ENCODE measurements around the gene DMRTA1.
A peak's percentile ranks its signal among the peaks of the same experiment; 100 is the strongest.
"Not testable (repeated sequence)": the region's sequence is repeated elsewhere in the genome, so short reads cannot be mapped to it uniquely, and the experiment has no call there.

DMRTA1 gene

DNA sequence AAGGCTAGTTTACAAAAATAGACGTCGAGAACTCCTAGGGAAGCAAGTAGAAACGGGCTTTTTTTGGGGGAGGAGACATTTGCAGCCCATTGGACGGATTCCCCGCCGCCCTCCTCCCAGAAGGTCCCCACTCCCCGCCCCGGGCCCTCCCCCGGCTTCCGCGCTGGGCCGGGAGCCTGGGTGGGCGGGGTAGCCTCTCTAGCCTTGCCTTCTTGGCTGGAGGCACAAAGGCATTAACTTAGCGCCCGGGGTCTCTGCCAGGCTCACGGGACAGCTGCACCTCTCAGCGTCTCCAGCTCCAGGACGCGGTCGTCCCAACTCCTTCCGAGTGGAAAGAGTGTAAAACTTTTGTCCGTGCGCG is at the start of gene DMRTA1:
TSS of gene DMRTA1 (plus strand) at position 236 of the 361 bp plus-strand sequence. CDS start 242 bp downstream, outside the sequence.
- DNase-seq = no peak

GRCh38 chr9:22401671-22402070 is 45.0 kb upstream of the DMRTA1 start:
- no peak for DNase-seq

- no peak for DNase-seq
Observed at GRCh38 chr9:22405869-22406659, 40.6 kb upstream of the DMRTA1 start.

- DNase-seq = no peak
Observed at GRCh38 chr9:22413884-22414283, 32.7 kb upstream of the DMRTA1 start.

GRCh38 chr9:22415941-22416691 is 30.5 kb upstream of the DMRTA1 start:
- DNase-seq = no peak

DNA sequence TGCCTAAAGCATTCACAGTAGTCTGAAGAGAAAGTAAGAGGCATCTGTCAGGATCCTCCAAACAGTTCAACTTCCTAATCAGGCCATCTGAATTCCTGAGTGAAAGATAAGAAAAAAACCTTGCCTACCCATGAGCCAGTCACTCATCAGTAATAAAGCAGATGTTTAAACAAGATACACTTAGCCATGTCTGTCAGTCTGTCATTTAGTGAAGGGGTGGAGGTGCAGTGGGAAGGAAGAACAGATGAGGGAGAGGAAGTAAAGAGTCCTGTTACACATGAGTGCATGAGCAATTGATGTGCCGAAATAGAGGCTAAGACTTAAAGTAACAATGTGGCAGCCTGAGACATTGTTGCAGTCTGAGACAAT is 29.9 kb upstream of the DMRTA1 start:
- DNase-seq = no peak

- DNase-seq = no peak
Observed at GRCh38 chr9:22423566-22423965, 23.1 kb upstream of the DMRTA1 start.

DNA sequence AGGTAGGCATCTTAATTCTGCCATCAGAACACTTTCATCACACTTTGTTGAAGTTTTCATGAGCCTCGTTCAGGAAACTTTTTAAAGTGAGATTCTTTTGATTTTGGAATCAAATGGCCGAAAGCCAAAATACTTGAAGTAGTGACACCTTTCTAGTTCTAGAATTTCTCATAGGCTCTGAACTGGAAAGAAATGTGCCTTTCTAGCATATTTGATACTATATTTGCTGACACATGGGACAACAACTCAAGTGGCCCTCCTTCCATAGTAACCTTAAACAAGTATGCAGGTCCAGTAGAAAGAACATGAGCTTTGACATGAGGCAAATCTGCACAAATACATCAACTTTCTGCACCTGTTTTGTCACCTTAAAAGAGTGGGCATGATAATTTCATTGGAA is 22.0 kb upstream of the DMRTA1 start:
- no peak for DNase-seq

DNA sequence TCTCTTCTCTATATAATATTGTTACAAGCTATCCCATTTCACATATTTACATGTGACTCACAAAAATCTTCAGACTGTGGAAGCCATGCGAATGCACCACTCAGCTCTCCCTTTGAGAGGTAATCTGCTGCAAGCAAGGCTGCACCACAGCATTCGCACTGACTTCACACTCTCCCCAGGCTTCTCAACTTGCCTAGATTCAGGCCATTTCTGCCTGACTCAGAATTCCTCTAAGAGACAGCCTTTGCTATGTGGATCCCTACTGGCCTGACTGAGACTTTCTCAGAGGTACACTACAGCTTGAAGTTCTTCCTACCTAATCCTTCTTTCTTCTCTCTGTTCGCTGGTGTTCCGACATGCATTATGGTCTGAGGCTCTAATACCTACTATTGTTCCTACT is 21.1 kb upstream of the DMRTA1 start:
- no peak for DNase-seq

DNA sequence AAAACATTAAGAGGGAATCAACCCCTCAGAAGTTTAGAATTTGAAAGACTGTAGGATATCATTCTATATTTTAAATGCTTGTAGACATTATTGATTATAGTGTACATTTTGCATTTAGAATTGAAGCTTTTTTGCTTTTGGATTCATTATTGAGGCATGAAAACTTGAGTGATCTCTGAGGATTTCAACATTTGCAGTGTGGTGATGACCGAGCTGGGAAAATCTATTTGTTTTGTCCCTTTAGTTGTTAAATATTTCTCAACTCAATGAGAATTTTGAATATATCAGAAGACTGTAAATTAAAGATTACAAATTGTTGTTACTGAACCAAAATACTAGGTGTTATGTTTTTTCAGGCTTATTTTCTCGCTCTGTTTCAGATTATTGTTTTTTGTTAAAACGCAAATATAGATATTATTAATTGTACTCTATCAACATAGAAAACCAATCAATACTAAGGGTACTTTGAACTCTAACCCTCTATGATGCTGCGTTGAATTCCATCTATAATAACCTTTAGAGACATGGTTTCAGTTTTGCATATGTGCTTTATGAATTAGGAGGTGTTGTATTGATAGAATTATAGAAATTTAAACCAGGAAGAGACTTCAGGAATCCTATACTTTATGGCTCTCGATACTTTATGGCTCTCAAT is 19.3 kb upstream of the DMRTA1 start:
- DNase-seq = no peak

- DNase-seq = no peak
Observed at GRCh38 chr9:22433691-22434090, 12.9 kb upstream of the DMRTA1 start.

DNA sequence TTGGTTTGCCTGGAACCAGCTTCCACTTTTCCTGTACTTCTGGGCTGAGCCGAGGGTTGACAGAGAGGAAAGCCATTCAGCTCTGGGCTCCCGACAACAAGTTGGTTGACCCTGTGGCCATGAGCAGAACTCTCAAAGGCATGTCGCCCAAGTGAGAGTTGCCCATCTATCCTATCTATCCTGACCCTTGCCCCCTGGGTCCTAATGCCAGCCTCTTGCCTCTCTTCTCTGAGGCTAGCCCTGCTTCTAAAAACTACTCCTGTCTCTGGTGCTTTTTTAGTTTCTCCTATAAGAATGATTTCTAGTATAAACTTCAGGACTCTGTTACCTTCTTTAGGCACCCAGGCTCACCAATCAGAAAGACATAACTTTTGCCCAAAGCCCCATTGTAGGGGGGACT is 11.4 kb upstream of the DMRTA1 start:
- not testable (repeated sequence) for DNase-seq

- DNase-seq = not testable (repeated sequence)
Observed at GRCh38 chr9:22437461-22438067, 9.1 kb upstream of the DMRTA1 start.

DNA sequence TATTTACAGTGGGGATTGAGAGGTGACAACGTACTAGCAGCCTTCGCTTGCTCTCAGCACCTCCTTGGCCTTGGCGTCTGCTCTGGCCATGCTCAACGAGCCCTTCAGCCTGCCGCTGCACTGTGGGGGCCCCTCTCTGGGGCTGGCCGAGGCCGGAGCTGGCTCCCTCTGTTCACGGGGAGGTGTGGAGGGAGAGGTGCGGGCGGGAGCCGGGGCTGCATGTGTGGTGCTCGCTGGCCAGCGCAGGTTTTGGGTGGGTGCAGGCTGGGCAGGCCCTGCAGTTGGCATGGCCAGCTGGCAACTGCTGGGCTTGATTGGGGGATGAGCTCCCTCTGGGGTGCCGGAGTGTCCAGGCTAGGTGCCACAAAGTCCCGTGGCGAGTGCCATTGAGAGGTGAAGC is 5.8 kb upstream of the DMRTA1 start:
- DNase-seq = no peak

- DNase-seq = no peak
Observed at GRCh38 chr9:22446950-22447617, 460 bp downstream of the DMRTA1 start.

DNA sequence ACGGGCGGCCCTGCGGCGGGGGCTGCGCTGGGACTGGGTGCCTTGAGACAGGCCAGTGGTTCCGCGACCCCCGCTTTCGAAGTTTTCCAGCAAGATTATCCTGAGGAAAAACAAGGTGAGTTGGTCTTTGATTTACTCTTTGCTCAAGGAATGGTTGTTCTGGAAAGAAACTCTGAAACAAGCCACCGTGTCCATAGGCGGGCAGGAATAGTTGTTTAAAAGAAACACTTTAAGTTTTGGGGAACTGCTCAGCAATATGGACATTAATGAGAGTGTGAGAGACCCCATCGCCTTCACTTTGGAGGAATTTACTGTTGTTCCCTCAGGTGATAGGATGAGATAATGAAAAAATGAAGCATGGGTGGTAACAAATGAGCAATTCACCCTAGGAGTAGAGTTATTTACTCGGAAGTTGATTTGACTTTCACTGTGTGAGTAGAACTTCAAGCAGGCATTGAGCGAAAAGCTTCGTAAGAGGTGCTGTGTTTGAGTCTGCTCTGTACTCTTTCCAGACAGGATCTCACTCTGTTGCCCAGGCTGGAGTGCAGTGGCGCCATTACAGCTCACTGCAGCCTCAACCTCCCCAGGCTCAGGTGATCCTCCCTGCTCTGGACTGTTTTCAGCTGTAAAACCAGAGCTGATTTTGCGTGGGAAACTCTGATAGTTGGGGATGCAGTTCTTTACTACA is 1.1 kb downstream of the DMRTA1 start:
- no peak for DNase-seq

GRCh38 chr9:22449719-22450118 is 3.1 kb downstream of the DMRTA1 start:
- no peak for DNase-seq

DNA sequence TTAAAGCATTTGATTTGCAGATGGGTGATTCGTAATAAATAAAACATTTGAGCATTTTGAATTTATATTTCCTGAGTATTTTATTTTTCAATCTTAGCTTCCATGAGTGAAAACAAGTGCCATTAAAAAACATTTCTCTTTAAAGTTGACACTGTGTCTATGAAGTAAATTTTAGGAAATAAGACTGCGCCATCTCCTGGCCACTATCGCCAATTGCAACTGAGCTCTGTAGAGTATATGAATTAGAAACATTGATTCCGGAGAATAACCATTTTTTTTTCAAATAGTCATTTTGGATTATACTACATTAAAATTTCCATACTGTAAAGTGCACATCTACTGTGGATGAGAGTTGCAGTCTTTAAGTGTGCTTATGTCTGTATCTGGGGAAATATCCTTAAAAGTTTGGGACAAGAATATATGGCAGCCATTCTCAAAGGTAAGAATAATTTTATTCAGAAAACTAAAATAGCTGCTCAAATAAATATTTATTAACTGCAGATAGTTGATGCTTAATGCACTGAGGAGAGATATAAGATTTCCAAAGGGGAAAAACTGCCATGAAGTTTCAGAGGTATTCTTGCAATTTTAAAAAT is 5.9 kb downstream of the DMRTA1 start:
- peak; percentile 50 for DNase-seq

GRCh38 chr9:22454016-22454415 is 7.4 kb downstream of the DMRTA1 start:
- peak in 1 of 2 experiments; percentile 8 for DNase-seq

DNA sequence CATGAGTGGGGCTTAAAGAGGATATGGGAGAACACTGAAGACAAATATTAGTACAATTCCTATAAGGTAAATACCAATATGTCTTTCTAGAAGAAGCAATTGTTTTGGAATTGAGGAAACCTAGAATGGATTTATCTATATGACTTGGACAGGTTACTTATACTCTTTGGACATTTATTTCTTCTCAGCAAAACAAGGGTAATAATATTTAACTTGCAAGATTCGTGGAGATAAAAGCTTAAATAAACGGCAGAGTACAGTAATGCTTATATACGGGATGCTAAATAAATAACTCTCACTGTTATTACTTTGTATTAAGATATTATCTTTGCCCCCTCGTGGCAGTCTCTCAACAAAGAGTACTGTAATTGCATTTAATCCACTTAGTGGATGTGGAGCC is 8.6 kb downstream of the DMRTA1 start:
- no peak for DNase-seq

DNA sequence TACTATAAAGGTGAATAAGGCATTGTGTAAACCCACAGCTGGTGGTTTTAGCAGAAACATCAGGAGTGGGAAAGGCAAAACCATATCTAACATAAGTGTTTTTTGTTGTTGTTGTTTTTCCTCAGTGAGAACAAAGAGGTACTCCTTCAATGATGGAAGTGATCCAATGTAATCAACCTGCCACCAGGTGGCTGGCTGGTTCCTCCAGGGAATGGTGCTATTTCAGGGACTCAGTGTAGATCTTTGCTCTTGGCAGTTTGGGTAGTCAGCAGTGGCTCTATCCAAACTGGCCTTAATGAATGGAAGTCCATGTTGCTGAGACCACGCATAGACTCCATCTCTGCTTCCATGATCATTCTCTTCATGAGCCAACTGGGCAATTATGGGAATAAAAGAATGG is 10.8 kb downstream of the DMRTA1 start:
- DNase-seq = no peak

DNA sequence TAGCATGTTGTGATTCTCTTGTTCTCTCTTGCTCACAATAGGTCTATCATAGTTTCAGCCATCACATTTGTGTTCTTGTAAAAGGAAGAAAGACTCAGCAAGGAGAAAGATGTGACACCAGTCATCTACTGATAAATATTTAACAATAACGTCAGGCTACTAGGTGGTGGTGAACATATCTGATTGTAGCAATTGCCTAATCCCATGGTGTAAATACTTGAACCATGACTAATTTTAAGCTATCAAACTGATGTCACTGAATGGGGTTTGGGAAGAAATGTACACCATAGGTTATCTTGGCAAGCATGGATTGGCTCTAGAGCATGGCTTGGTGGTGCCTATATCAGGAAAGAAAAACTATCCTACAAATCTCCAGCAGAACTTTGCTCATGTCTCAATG is 16.6 kb downstream of the DMRTA1 start:
- no peak for DNase-seq

All from AML-193 (cell line).